ENCODE measurements around the gene TECTB.

DNA sequence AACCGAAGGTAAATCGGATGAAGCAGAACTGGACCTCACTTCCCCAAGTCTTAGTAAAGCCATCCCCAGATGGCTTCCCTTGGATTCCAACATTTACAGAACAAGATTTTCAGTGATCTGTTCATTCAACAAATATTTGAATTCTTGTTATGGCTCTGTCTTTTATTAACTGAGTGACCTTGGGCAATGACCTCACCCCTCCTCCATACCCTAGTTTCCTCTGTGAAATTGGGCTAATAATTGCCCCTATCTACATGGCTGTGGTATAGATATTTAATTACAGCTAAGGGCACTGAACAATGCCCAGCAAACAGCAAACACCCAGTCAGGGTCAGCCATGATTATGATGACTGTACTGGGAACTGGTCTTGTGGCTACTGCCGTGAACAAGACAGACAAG lies 19.1 kb downstream of the TECTB start:
- TF ChIP-seq, protein P1, sequence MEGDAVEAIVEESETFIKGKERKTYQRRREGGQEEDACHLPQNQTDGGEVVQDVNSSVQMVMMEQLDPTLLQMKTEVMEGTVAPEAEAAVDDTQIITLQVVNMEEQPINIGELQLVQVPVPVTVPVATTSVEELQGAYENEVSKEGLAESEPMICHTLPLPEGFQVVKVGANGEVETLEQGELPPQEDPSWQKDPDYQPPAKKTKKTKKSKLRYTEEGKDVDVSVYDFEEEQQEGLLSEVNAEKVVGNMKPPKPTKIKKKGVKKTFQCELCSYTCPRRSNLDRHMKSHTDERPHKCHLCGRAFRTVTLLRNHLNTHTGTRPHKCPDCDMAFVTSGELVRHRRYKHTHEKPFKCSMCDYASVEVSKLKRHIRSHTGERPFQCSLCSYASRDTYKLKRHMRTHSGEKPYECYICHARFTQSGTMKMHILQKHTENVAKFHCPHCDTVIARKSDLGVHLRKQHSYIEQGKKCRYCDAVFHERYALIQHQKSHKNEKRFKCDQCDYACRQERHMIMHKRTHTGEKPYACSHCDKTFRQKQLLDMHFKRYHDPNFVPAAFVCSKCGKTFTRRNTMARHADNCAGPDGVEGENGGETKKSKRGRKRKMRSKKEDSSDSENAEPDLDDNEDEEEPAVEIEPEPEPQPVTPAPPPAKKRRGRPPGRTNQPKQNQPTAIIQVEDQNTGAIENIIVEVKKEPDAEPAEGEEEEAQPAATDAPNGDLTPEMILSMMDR (IDR thresholded peaks at IDR 0.05), result no peak
- TF ChIP-seq POLR2A (IDR thresholded peaks at IDR 0.05), result no peak

All from heart left ventricle (tissue), 13 donors.